ENCODE measurements around the gene PPP1R12A.

- TF ChIP-seq CTCF (conservative IDR thresholded peaks at IDR 0.05) (no peak), ZFX (IDR thresholded peaks at IDR 0.05) (no peak)
Observed at GRCh38 chr12:79935624-79936345, 888 bp upstream of the PPP1R12A start.

Data from C4-2B (cell line).